NCI-H1436 (cell line): ENCODE data around the gene MAPK10.

Experiments
- DNase-seq: peaks from one replicate; lab custom pipeline; 2025; lab: John Stamatoyannopoulos, UW

Gene MAPK10

GRCh38 chr4:86359944-86360478, at the start of gene MAPK10:
Gene MAPK10 (minus strand): TSS chr4:86360053.
- peak; percentile 96 for DNase-seq

DNA sequence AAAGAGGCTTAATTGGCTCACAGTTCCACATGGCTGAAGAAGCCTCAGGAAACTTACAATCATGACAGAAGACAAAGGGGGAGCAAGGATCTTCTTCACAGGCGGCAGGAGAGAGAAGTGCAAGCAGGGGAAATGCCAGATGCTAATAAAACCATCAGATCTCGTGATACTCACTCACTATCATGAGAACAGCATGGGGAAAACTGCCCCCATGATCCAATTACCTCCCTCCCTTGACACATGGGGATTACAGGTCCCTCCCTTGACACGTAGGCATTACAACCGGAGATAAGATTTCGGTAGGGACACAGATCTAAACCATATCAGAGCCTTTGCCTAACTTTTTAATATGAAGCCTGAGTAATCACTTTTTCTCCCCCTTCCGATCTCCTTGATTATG, 43.7 kb upstream of the MAPK10 start:
- no peak for DNase-seq

DNA sequence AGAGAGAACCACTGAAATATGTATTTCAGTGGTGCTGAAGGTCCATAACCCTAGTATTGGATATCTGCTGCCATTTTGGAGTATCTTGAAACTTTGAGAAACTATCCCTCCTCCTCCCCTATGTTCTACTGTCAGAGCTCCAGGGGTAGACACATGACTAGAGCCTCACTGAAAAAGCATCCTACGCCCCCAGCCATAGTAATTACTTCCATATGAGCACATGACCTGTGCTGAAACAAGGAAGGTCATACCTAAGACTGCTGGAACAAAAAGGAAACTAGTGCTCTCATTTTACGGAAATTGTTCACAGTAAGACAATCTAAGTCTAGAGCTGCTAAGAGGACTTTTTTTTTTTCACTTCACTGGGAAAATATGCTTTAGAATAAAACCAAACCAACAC, 42.0 kb upstream of the MAPK10 start:
- DNase-seq: no peak

DNA sequence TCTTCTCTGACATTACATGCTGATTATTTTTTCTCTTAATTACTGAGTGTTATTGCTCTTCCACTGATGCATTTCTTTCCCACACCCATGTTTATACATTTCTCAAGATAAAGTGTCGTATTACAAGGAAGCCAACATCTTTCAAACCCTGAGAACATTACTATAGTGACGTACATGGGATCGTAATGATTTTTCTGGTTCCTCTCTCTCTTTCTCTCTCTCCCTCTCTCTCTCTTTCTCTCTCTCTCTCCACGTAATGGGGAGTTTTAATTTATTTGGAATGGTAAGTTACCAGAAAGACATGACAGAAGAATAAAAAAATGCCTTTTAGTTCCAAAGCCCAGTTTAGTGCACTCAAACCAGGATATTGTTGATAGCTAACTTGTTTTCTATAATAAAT, 40.4 kb upstream of the MAPK10 start:
- DNase-seq: no peak

DNA sequence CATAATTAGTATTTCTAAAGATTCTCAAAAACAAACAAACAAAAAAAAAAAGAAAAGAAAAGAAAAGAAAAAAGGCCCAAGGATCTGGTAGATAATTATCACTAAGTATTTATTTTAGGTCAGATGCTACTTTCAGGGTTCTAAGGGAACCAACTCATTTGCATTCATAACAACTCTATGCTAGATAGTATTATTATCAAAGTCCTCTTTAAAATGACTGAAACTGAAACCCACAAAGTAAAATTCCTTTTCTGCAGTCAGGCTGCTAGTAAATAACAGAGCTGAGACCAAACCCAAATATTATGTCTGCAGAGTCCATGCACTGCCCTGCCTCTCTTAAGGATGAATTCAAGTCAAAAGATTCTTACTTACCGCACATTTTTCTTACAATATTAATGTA, 38.3 kb upstream of the MAPK10 start:
- no peak for DNase-seq

DNA sequence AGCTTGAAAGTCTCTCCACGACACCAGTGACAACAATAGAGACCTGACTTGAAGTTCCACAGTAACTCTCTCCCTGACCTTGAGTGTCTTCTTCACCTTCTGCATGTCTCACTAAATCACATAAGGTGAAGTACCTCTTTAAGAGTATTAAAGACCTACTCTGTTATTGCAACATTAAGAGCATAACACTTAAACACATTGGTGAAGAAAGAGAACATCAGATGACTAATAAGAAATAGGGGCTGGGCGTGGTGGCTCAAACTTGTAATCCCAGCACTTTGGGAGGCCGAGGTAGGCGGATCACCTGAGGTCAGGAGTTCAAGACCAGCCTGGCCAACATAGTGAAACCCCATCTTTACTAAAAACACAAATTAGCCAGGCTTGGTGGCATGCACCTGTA, 33.9 kb upstream of the MAPK10 start:
- no peak for DNase-seq

DNA sequence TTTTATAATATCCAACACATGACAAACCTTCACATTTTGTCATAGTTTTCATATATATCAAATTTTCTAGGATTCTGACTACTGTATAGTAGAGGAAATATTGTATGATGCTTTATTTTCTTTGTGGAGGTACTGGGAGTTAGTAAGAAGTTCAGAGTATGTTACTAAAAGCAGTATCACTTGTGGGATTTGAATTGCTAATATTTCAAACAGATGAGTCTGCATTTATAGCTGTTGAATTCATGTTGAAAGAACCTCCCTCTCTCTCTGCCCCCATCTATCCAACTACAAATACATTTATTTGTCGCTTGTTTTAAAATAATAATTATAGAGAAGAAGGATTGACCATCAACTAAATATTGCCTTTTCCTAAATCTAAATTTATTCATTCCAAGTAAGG, 29.8 kb upstream of the MAPK10 start:
- DNase-seq: no peak

DNA sequence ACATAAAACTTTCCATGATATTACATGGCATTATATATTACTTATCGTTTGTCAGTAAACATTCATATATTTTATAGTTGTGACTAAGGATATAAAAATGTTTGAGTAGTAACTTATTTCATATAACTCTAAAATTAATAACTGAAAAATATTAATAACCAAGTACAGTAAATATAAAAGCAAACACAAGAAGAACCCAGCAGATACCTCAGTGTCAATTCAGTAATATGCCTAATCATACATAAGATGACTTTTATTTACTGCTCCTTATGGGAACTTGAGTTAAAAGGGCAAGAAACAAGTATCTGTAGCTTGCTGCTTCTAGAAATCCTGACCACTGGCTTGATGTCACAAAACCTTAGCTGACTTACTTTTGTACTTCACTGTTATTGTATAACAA, 28.4 kb upstream of the MAPK10 start:
- DNase-seq: no peak

GRCh38 chr4:86386817-86387415, 27.1 kb upstream of the MAPK10 start:
- DNase-seq: no peak

DNA sequence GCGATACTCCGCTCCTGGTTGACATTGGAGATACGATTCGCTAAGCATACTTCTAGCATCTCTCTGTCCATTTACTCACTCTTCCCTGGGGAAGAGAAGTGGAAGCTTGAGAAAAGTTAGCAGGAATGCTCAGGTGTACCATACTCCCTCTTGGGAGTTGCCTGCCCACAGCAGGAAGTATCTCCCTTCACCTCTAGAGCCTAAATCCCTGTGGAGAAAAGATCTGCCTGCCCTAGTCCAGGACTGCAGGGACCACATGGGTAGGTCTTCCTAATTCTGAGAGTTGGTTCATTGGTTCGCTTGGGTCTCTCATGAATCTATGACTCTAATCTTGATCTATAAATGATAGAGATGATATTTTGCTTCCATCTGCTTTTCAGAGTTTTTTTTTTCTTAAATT, 26.3 kb upstream of the MAPK10 start:
- no peak for DNase-seq

GRCh38 chr4:86381431-86381830, 21.6 kb upstream of the MAPK10 start:
- no peak for DNase-seq

GRCh38 chr4:86380181-86380724, 20.4 kb upstream of the MAPK10 start:
- no peak for DNase-seq

DNA sequence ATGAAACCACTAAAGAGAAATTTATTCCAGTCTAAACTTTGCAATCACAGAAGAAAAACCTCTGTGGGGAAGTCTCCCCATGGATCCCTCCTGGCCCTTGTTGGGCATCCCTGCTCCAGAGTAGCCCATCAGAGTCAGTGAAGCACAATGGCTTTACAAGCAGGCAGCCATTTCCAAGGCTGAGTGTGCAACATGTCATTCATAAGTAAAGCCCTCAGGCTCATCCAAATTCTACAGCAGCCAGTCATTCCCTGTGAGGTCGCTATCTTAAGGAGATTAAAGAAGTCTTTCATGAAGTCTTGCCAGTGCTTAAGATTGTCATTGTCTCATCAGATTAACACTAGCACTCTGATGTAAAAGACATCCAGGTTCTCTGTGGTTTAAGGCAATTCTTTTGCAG, 17.0 kb upstream of the MAPK10 start:
- DNase-seq: no peak

DNA sequence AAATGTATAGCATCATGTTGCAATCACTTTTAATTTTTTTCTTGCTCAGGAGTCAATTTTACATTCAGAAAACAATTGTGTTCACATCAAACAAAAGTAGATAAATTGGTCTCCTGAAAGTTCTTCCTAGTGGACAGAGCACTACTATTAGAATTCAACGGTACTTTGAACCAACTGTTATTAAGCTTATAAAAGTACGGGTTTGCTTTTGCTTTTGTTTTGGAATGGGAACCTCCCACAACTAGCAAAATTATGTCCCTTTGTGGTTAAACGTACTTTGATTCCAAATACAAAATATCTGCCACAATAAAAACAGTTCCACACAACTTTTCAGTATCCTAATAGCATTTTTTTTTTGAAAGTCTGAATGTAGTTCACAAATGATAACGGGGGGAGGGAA, 8.6 kb upstream of the MAPK10 start:
- DNase-seq: no peak

DNA sequence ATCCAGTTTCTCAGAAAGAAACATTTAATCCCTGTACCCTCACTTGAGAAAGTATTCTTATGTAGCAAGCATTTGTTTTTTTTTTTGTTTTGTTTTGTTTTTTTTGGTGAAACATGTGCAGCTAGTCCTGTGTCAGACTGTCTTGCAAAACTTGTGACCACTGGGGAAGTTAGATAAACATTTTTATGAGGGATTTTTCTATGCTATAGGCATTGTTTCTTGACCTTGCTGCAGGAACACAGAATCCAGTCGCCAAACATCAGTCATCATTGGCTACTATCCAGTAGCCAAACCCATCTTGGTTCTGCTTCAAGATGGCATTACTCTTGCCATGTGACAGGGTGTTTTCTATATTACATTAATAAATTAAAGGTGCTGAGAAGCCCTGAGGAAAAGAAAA, 7.7 kb upstream of the MAPK10 start:
- no peak for DNase-seq

GRCh38 chr4:86366920-86367319, 7.1 kb upstream of the MAPK10 start:
- no peak for DNase-seq

- DNase-seq: no peak
Measured at GRCh38 chr4:86362510-86362909, 2.7 kb upstream of the MAPK10 start.

- DNase-seq: no peak
Measured at GRCh38 chr4:86358257-86358656, 1.6 kb downstream of the MAPK10 start.

- no peak for DNase-seq
Measured at GRCh38 chr4:86357608-86358007, 2.2 kb downstream of the MAPK10 start.

DNA sequence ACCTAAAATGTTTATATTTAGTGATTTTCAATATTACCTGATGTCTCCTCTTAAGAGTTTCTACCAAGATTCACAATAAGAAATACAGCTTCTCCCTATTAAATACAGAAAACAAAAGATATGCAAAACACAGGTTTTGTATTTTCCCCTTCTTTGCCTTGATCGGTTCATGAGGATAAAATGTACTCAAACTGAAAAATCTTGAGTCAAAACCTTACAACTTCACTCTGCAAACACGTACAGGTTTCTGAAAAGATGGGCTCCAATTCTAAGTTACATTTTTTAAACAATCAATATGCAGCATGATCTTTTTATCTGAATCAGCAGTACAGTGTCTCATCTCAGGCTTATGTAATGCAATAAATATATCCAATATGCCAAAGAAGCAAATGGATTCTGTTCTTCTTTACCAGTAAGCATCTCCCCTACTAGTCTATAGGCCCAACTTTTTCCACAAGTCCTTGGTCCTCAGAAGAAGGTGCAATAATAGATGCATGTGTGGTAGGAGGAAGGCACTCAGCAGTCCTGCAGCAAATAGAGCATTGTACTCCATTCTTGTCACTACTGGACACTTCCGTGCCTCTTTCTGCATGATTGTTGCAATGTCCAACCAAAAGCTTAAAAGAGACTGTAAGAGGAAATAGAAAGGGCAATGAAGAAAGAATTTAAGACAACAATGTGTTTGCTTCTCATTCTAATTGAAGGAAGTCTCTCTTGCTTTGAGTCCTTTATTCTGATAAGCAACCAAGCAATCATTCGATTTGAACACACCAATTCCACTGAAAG, 3.2 kb downstream of the MAPK10 start:
- no peak for DNase-seq

- no peak for DNase-seq
Measured at GRCh38 chr4:86354390-86354789, 5.5 kb downstream of the MAPK10 start.

- DNase-seq: no peak
Measured at GRCh38 chr4:86346320-86346719, 13.5 kb downstream of the MAPK10 start.

- no peak for DNase-seq
Measured at GRCh38 chr4:86344127-86344526, 15.7 kb downstream of the MAPK10 start.
